HCT116 (cell line): Measurements from ENCODE around the gene F11R.

Experiments
- CBX3 ChIP-seq: IDR thresholded peaks from 2 replicates; pipeline ENCODE4 v1.6.1; 2012; ENCODE audit warnings: low read depth
- ELF1 ChIP-seq: IDR thresholded peaks from 2 replicates; pipeline ENCODE4 v1.6.1; 2012; ENCODE audit warnings: low read depth, borderline replicate concordance
- EZH2 ChIP-seq: fragments of 200-600 bp; sonication (generic); IDR thresholded peaks from 2 replicates; pipeline ENCODE4 v1.6.1; 2017; ENCODE audit warnings: antibody characterized with exemption, mixed run types
- EZH2phosphoT487 ChIP-seq: fragments of 200-600 bp; IDR thresholded peaks from 2 replicates; pipeline ENCODE4 v1.6.1; 2018; ENCODE audit warnings: antibody characterized with exemption, borderline replicate concordance
- JUND ChIP-seq: IDR thresholded peaks from 2 replicates; pipeline ENCODE4 v1.6.1; 2012
- POLR2A ChIP-seq: IDR thresholded peaks from 2 replicates; pipeline ENCODE4 v1.7.0; 2011; ENCODE audit warnings: borderline replicate concordance; ENCODE audit not compliant: insufficient read depth, insufficient read length; ENCODE audit errors: extremely low read depth
- POLR2AphosphoS5 ChIP-seq: IDR thresholded peaks from 2 replicates; pipeline ENCODE4 v1.6.1; 2011; ENCODE audit warnings: mild to moderate bottlenecking, low read depth, low read length, moderate library complexity
- SIN3A ChIP-seq: IDR thresholded peaks from 2 replicates; pipeline ENCODE4 v1.6.1; 2012; ENCODE audit warnings: low read depth
- TF ChIP-seq, protein P1 (sequence below), 3 experiments: fragments of 200-600 bp in 1 of 3; sonication (generic) in 1 of 3; IDR thresholded peaks in 2 of 3; conservative IDR thresholded peaks in 1 of 3; 2 replicates each; pipeline ENCODE4 v1.5.1; 2012 to 2017; ENCODE audit warnings: low read depth in 2 of 3, low read length in 2 of 3, antibody characterized with exemption in 1 of 3, borderline replicate concordance in 1 of 3, control low read depth in 1 of 3, mild to moderate bottlenecking in 1 of 3, mixed read lengths in 1 of 3, mixed run types in 1 of 3, moderate library complexity in 1 of 3; ENCODE audit not compliant: insufficient read depth in 1 of 3
- TF ChIP-seq, protein P2 (sequence below): IDR thresholded peaks from 2 replicates; pipeline ENCODE4 v1.6.1; 2012
- TF ChIP-seq, protein P3 (sequence below): IDR thresholded peaks from 2 replicates; pipeline ENCODE4 v1.6.1; 2012

DNA sequence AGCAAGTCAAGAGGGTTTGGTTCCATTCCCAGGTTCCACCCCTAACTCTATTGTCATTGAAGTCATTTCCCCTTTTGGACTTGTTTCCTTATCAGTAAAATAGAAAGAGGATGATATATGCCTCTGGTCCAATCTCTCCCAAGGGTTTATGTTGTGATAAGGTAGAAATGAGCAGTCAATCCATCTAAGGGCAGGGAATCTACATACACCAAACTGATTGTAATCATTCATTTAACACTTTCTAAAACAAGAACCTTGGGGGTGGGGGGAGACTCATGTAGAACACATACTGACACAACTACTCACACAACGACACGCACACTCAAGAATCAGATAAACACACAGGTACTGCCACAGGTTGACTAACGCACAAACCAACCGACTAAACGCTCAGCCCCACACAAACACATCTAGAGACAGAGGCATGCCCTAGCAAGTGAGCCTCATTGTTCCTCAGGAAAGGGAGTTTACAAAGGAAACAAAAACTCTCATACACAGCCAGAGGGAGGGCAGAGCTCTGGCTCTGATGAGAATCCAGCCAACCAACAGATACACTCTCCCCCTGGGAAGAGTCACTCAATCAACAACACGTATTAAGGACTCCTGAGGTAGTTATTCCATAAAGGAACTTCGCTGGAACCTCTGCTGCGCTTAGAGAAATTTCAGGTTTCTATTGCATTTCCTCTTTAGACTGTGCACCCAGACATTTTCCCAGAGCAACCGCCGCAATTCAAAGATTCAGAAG lies 1.0 kb downstream of the F11R start:
- TF ChIP-seq, protein P1, sequence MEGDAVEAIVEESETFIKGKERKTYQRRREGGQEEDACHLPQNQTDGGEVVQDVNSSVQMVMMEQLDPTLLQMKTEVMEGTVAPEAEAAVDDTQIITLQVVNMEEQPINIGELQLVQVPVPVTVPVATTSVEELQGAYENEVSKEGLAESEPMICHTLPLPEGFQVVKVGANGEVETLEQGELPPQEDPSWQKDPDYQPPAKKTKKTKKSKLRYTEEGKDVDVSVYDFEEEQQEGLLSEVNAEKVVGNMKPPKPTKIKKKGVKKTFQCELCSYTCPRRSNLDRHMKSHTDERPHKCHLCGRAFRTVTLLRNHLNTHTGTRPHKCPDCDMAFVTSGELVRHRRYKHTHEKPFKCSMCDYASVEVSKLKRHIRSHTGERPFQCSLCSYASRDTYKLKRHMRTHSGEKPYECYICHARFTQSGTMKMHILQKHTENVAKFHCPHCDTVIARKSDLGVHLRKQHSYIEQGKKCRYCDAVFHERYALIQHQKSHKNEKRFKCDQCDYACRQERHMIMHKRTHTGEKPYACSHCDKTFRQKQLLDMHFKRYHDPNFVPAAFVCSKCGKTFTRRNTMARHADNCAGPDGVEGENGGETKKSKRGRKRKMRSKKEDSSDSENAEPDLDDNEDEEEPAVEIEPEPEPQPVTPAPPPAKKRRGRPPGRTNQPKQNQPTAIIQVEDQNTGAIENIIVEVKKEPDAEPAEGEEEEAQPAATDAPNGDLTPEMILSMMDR (IDR thresholded peaks at IDR 0.05 in 2 of 3, conservative IDR thresholded peaks at IDR 0.05 in 1 of 3; ENCODE audit: borderline replicate concordance in 1 of 3, insufficient read depth in 1 of 3, low read depth in 2 of 3, low read length in 2 of 3): no peak
- no peak for TF ChIP-seq POLR2A
- TF ChIP-seq EZH2phosphoT487: no peak
- TF ChIP-seq POLR2AphosphoS5: peak; percentile 26; the same call in 1 of the 2 replicates
- TF ChIP-seq ELF1: no peak
- TF ChIP-seq, protein P2, sequence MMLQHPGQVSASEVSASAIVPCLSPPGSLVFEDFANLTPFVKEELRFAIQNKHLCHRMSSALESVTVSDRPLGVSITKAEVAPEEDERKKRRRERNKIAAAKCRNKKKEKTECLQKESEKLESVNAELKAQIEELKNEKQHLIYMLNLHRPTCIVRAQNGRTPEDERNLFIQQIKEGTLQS: no peak
- TF ChIP-seq EZH2: no peak
- no peak for TF ChIP-seq JUND
- TF ChIP-seq, protein P3, sequence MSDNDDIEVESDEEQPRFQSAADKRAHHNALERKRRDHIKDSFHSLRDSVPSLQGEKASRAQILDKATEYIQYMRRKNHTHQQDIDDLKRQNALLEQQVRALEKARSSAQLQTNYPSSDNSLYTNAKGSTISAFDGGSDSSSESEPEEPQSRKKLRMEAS: no peak
- no peak for TF ChIP-seq CBX3
- no peak for TF ChIP-seq SIN3A
